ENCODE measurements around the gene RAB11FIP4.

- no peak for TF ChIP-seq CTCF (IDR thresholded peaks at IDR 0.05)
- no peak for TF ChIP-seq EZH2 (IDR thresholded peaks at IDR 0.05; ENCODE audit: borderline replicate concordance, insufficient read depth, low read depth, low read length, poor library complexity, severe bottlenecking)
Measured at GRCh38 chr17:31537565-31538011, 146.1 kb downstream of the RAB11FIP4 start.
